Pons (tissue), 1 donor: Measurements from ENCODE around the gene PAX5.

ENCODE experiments used
- DNase-seq: peaks from one replicate; pipeline ENCODE4 v3.0.0-alpha.2; 2016; ENCODE audit warnings: low spot score

PAX5 gene

GRCh38 chr9:36812556-36812955 lies 221.5 kb downstream of the PAX5 start:
- DNase-seq: no peak

- no peak for DNase-seq
Observed at GRCh38 chr9:36808251-36808650, 225.8 kb downstream of the PAX5 start.

GRCh38 chr9:36803961-36804360 lies 230.1 kb downstream of the PAX5 start:
- no peak for DNase-seq

- peak; percentile 84 for DNase-seq
Observed at GRCh38 chr9:36802201-36802920, 231.7 kb downstream of the PAX5 start.

GRCh38 chr9:36800455-36800854 lies 233.6 kb downstream of the PAX5 start:
- DNase-seq: no peak

GRCh38 chr9:36798350-36799065 lies 235.6 kb downstream of the PAX5 start:
- DNase-seq: peak; percentile 72

GRCh38 chr9:36797471-36798220 lies 236.4 kb downstream of the PAX5 start:
- no peak for DNase-seq

GRCh38 chr9:36796671-36797419 lies 237.2 kb downstream of the PAX5 start:
- DNase-seq: no peak

- no peak for DNase-seq
Observed at GRCh38 chr9:36794461-36794860, 239.6 kb downstream of the PAX5 start.

GRCh38 chr9:36793277-36793676 lies 240.8 kb downstream of the PAX5 start:
- no peak for DNase-seq

- no peak for DNase-seq
Observed at GRCh38 chr9:36791222-36791950, 242.7 kb downstream of the PAX5 start.

- DNase-seq: no peak
Observed at GRCh38 chr9:36789886-36790285, 244.2 kb downstream of the PAX5 start.

- no peak for DNase-seq
Observed at GRCh38 chr9:36788534-36788933, 245.5 kb downstream of the PAX5 start.

- DNase-seq: no peak
Observed at GRCh38 chr9:36787709-36788108, 246.4 kb downstream of the PAX5 start.
